Adrenal gland (tissue), 5 donors: Measurements from ENCODE around the gene RPA3.

ENCODE experiments used
- POLR2A ChIP-seq, 2 donors: fragments of 450-650 bp; IDR thresholded peaks; one replicate each; pipeline ENCODE4 v1.6.1; 2017; ENCODE audit warnings: antibody characterized with exemption in 2 of 2, mild to moderate bottlenecking in 2 of 2, moderate library complexity in 1 of 2
- TF ChIP-seq, protein P1 (sequence below), 6 experiments: fragments of 450-650 bp in 4 of 6; fragments of 200-600 bp in 2 of 6; sonication (generic) in 1 of 6; IDR thresholded peaks; 1 replicate in 5 of 6; 2 replicates in 1 of 6; pipeline versions ENCODE4 v1.5.1 to v1.8.0; 2016 to 2021; ENCODE audit warnings: antibody characterized with exemption in 6 of 6, mild to moderate bottlenecking in 2 of 6, moderate library complexity in 1 of 6
- donor health status: DM: no; HTN: no; CAD: no.

DNA sequence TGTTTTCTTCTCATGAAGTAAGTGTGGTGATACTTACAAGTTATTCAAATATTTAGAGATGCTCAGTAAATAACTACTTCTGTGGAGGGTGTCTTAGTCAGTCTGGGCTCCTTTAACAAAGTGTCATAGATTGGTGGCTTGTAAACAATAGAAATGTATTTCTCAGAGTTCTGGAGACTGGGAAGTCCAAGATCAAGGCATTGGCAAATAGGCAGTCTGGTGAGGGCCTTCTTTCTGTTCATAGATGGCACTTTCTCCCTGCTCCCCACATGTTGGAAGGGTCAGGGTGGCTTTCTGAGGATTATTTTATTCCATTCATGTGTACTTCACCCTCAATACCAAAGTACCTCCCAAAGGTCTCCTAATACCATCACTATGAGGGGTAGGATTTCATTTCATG is 18.4 kb downstream of the RPA3 start:
- no peak for TF ChIP-seq POLR2A (IDR thresholded peaks at IDR 0.05)
- TF ChIP-seq, protein P1, sequence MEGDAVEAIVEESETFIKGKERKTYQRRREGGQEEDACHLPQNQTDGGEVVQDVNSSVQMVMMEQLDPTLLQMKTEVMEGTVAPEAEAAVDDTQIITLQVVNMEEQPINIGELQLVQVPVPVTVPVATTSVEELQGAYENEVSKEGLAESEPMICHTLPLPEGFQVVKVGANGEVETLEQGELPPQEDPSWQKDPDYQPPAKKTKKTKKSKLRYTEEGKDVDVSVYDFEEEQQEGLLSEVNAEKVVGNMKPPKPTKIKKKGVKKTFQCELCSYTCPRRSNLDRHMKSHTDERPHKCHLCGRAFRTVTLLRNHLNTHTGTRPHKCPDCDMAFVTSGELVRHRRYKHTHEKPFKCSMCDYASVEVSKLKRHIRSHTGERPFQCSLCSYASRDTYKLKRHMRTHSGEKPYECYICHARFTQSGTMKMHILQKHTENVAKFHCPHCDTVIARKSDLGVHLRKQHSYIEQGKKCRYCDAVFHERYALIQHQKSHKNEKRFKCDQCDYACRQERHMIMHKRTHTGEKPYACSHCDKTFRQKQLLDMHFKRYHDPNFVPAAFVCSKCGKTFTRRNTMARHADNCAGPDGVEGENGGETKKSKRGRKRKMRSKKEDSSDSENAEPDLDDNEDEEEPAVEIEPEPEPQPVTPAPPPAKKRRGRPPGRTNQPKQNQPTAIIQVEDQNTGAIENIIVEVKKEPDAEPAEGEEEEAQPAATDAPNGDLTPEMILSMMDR (IDR thresholded peaks at IDR 0.05), result no peak
